ENCODE measurements around the gene TLCD4. TPM values are rescaled to one million over a fixed set of nuclear protein-coding genes. Genes with fewer than 3 reads are reported as not detected.

The TLCD4 gene
- total and polyA plus RNA-seq, 2 of the 13 experiments (the other 11 are each of a cell fraction or from before 2014, with no cell fraction given) = 4.7 to 14.5 TPM

DNA sequence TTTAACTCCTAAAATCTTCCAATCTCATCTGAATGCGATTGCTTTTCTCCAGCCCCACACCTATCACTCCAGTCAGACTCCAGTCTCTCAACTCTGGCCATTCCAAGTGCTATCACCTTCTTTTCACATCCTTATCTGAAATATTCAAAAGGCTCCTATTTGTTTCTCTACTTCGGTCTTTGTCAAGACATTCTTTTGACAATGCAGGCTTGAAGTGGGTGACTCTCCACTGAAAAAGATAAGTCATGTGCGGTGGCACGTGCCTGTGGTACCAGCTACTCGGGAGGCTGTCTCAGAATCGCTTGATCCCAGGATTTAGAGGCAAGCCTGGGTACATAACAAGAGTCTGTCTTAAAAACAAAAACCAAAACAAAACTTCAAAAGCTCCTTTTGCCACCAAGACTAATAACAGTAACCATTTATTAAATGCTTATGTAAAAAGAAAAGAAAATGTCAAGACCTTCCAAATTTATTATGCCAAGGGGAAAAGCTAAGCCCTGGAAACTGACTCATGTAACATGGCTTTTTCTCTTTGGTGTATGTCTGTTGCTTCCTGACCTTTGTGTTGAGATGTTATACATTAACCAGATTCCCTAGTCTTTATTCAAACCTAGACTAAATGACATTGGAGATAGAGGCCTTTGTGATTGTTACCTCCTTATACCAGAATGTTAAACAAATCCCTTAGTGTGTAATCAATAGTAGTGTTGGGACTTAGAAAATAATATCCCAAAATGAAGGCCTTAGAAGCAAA, 48.0 kb upstream of the TLCD4 start (continued):
- TF ChIP-seq FOXA1 (IDR thresholded peaks at IDR 0.05) (no peak), FOXA1 (CRISPR knock-in tag; IDR thresholded peaks at IDR 0.05) (no peak), ARNTL (CRISPR knock-in tag; IDR thresholded peaks at IDR 0.05) (peak; percentile 94), NRL (CRISPR knock-in tag; IDR thresholded peaks at IDR 0.05; ENCODE audit: borderline replicate concordance) (no peak), KDM3A (CRISPR knock-in tag; IDR thresholded peaks at IDR 0.05; ENCODE audit: low read depth) (no peak), ZFP36 (IDR thresholded peaks at IDR 0.05; ENCODE audit: borderline replicate concordance, low read depth, low read length, partially characterized antibody) (no peak), MED13 (CRISPR knock-in tag; IDR thresholded peaks at IDR 0.05) (no peak), ZNF737 (CRISPR knock-in tag; IDR thresholded peaks at IDR 0.05; ENCODE audit: borderline replicate concordance) (no peak), NFKBIZ (CRISPR knock-in tag; IDR thresholded peaks at IDR 0.05) (no peak), EED (CRISPR knock-in tag; IDR thresholded peaks at IDR 0.05) (no peak), ZNF768 (CRISPR knock-in tag; IDR thresholded peaks at IDR 0.05) (no peak), IKZF1 (IDR thresholded peaks at IDR 0.05) (no peak), KDM5B (CRISPR knock-in tag; IDR thresholded peaks at IDR 0.05; ENCODE audit: borderline replicate concordance) (no peak), ZNF33A (CRISPR knock-in tag; IDR thresholded peaks at IDR 0.05; ENCODE audit: borderline replicate concordance) (no peak), RFXANK (CRISPR knock-in tag; IDR thresholded peaks at IDR 0.05) (no peak), SAP130 (CRISPR knock-in tag; IDR thresholded peaks at IDR 0.05; ENCODE audit: low read depth) (peak; percentile 57; the same call in 1 of the 2 replicates), ZNF354B (CRISPR knock-in tag; IDR thresholded peaks at IDR 0.05) (no peak), CREM (IDR thresholded peaks at IDR 0.05) (peak; percentile 59), CREM (CRISPR knock-in tag; IDR thresholded peaks at IDR 0.05) (no peak), DNMT1 (CRISPR knock-in tag; IDR thresholded peaks at IDR 0.05) (no peak), ZNF564 (CRISPR knock-in tag; IDR thresholded peaks at IDR 0.05) (no peak), SMAD9 (CRISPR knock-in tag; IDR thresholded peaks at IDR 0.05) (no peak), E2F1 (CRISPR knock-in tag; IDR thresholded peaks at IDR 0.05) (0 out of 2 replicates have a peak, but pooled peaks have one; percentile 8)
- TF ChIP-seq, protein P1, sequence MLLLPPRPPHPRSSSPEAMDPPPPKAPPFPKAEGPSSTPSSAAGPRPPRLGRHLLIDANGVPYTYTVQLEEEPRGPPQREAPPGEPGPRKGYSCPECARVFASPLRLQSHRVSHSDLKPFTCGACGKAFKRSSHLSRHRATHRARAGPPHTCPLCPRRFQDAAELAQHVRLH (CRISPR knock-in tag; IDR thresholded peaks at IDR 0.05; ENCODE audit: borderline replicate concordance, low read depth) = no peak
- TF ChIP-seq, protein P2, sequence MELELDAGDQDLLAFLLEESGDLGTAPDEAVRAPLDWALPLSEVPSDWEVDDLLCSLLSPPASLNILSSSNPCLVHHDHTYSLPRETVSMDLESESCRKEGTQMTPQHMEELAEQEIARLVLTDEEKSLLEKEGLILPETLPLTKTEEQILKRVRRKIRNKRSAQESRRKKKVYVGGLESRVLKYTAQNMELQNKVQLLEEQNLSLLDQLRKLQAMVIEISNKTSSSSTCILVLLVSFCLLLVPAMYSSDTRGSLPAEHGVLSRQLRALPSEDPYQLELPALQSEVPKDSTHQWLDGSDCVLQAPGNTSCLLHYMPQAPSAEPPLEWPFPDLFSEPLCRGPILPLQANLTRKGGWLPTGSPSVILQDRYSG (CRISPR knock-in tag; IDR thresholded peaks at IDR 0.05) = no peak
